HepG2 (cell line): ENCODE results near the gene TTC29. TPM values are rescaled to one million over a fixed set of nuclear protein-coding genes. Genes with fewer than 3 reads are reported as not detected.

Experiments used
- ATAC-seq: fragments of 200-7000 bp; cut with Tn5 transposase; 3 replicates; pipeline ENCODE4 v1.9.1; 2020; ENCODE audit warnings: mild to moderate bottlenecking, moderate library complexity
- BruUV-seq: library from RNA; stranded (reverse); fragments of 400-500 nt; replicated peaks from 2 replicates; lab custom pipeline; 2021; lab: Mats Ljungman, UMichigan
- CTCF ChIA-PET: fragments of 300-600 bp; formaldehyde crosslinking; extraction: SDS; loops from one replicate; lab custom pipeline; 2021; ENCODE audit warnings: low total read pairs, inconsistent platforms, low intra/inter-chr PET ratio; lab: Yijun Ruan, JAX
- POLR2A ChIA-PET: fragments of 350-600 bp; sonication (Branson Sonifier 250); formaldehyde crosslinking; loops from one replicate; lab custom pipeline; 2020; ENCODE audit warnings: antibody characterized with exemption, inconsistent platforms; lab: Yijun Ruan, JAX
- DNase-seq: peaks from one replicate; pipeline ENCODE4 v3.0.0-alpha.2; 2015; ENCODE audit warnings: low spot score
- FAIRE-seq: peaks from 3 replicates; lab custom pipeline; 2011; peaks lifted over from hg19 to GRCh38; lab: Jason Lieb, UNC
- H2AFZ ChIP-seq: one replicate; pipeline ENCODE4 v1.6.1; 2011; ENCODE audit warnings: low read length, inconsistent platforms
- H3K27ac ChIP-seq: fragments of 300-600 bp; 3 replicates; pipeline ENCODE4 v1.8.0; 2011; ENCODE audit warnings: mixed run types, mild to moderate bottlenecking, mixed read lengths, low read length, inconsistent platforms; ENCODE audit not compliant: insufficient read depth; ENCODE audit errors: extremely low read length
- H3K27me3 ChIP-seq, 2 experiments: fragments of 200-600 bp in 1 of 2; 2 replicates in 1 of 2; 3 replicates in 1 of 2; pipeline versions ENCODE4 v1.6.0 to v1.8.0; 2011; ENCODE audit warnings: low read length in 2 of 2, mild to moderate bottlenecking in 2 of 2, moderate library complexity in 2 of 2, inconsistent platforms in 1 of 2; ENCODE audit not compliant: insufficient read depth in 2 of 2, control insufficient read depth in 1 of 2
- H3K36me3 ChIP-seq, 2 experiments: fragments of 200-600 bp in 1 of 2; replicated peaks in 1 of 2; 2 replicates in 1 of 2; 3 replicates in 1 of 2; pipeline versions ENCODE4 v1.5.1 to v1.8.0; 2011; ENCODE audit warnings: low read length in 2 of 2, inconsistent platforms in 1 of 2; ENCODE audit not compliant: insufficient read depth in 2 of 2, control insufficient read depth in 1 of 2
- H3K4me1 ChIP-seq: 2 replicates; pipeline ENCODE4 v1.5.1; 2012; ENCODE audit warnings: low read length, inconsistent platforms; ENCODE audit not compliant: insufficient read depth
- H3K4me2 ChIP-seq: 2 replicates; pipeline ENCODE4 v1.6.0; 2011; ENCODE audit warnings: low read depth, low read length, inconsistent platforms
- H3K4me3 ChIP-seq, 3 experiments: fragments of 200-600 bp in 1 of 3; sonication (generic), shearing (Covaris generic) in 1 of 3; replicated peaks in 1 of 3; 2 replicates each; pipeline ENCODE4 v1.5.1; 2011 to 2016; ENCODE audit warnings: low read length in 3 of 3, inconsistent platforms in 2 of 3, low read depth in 2 of 3, mild to moderate bottlenecking in 2 of 3, control low read depth in 1 of 3, mixed read lengths in 1 of 3; ENCODE audit not compliant: insufficient read depth in 1 of 3
- H3K79me2 ChIP-seq: one replicate; pipeline ENCODE4 v1.6.1; 2011; ENCODE audit warnings: low read length, inconsistent platforms; ENCODE audit not compliant: insufficient read depth
- H3K9ac ChIP-seq: 2 replicates; pipeline ENCODE4 v1.6.0; 2011; ENCODE audit warnings: mild to moderate bottlenecking, low read depth, low read length, inconsistent platforms; ENCODE audit not compliant: insufficient read depth
- H3K9me3 ChIP-seq: 2 replicates; pipeline ENCODE4 v1.5.1; 2012; ENCODE audit warnings: mild to moderate bottlenecking, low read length
- H4K20me1 ChIP-seq: 2 replicates; pipeline ENCODE4 v1.6.0; 2011; ENCODE audit warnings: inconsistent platforms, mild to moderate bottlenecking, low read length, moderate library complexity; ENCODE audit not compliant: insufficient read depth
- FOXK2 ChIP-seq: fragments of 450-650 bp; IDR thresholded peaks from 2 replicates; pipeline ENCODE4 v1.6.1; 2016
- KMT2A ChIP-seq: sonication (generic); formaldehyde crosslinking; IDR thresholded peaks from 2 replicates; pipeline ENCODE4 v1.4.0; 2020; ENCODE audit warnings: missing genetic modification reagents
- MEF2D ChIP-seq: sonication (generic); formaldehyde crosslinking; IDR thresholded peaks from 2 replicates; pipeline ENCODE4 v1.5.1; 2020; ENCODE audit warnings: mild to moderate bottlenecking, missing genetic modification reagents
- NR3C1 ChIP-seq: sonication (generic); formaldehyde crosslinking; IDR thresholded peaks from 2 replicates; pipeline ENCODE4 v1.4.0; 2020; ENCODE audit warnings: missing genetic modification reagents
- PAX8 ChIP-seq: sonication (generic); formaldehyde crosslinking; IDR thresholded peaks from 2 replicates; pipeline ENCODE4 v1.8.0; 2022; ENCODE audit warnings: mild to moderate bottlenecking, missing genetic modification reagents, borderline replicate concordance
- RARG ChIP-seq: sonication (generic); formaldehyde crosslinking; IDR thresholded peaks from 2 replicates; pipeline ENCODE4 v1.4.0; 2020; ENCODE audit warnings: low read depth, mild to moderate bottlenecking, missing genetic modification reagents
- U2AF1 ChIP-seq: fragments of 200-400 bp; formaldehyde crosslinking; optimal IDR thresholded peaks from 2 replicates; pipeline ENCODE3; 2017; ENCODE audit warnings: mild to moderate bottlenecking, low read depth, low read length
- XBP1 ChIP-seq: sonication (generic); formaldehyde crosslinking; IDR thresholded peaks from 2 replicates; pipeline ENCODE4 v1.5.0; 2020; ENCODE audit warnings: missing genetic modification reagents
- ZFP37 ChIP-seq: sonication (generic); formaldehyde crosslinking; IDR thresholded peaks from 2 replicates; pipeline ENCODE4 v1.4.0; 2020; ENCODE audit warnings: missing genetic modification reagents, borderline replicate concordance
- ZNF260 ChIP-seq: sonication (generic); formaldehyde crosslinking; IDR thresholded peaks from 2 replicates; pipeline ENCODE4 v1.4.0; 2020; ENCODE audit warnings: missing genetic modification reagents, low read depth, mild to moderate bottlenecking, borderline replicate concordance
- WGBS: methylation state at CpG from one replicate; pipeline ENCODE4 v1.1.6; 2017; ENCODE audit warnings: low lambda C conversion rate; 5-methylcytosine and 5-hydroxymethylcytosine counted together
- in situ Hi-C: cut with HindIII; loops from 2 replicates; pipeline ENCODE4 v1.10.0; 2017; ENCODE audit warnings: low pct_unique_long_range_greater_than_20kb; ENCODE audit not compliant: extremely low pct_ligation_motif_present
- intact Hi-C: fragments of 100-400 bp; cut with micrococcal nuclease; formaldehyde crosslinking; loops from one replicate; pipeline ENCODE4 v1.10.0; 2022; ENCODE audit not compliant: unreplicated experiment
- polyA plus RNA-seq, 8 experiments: library from polyadenylated mRNA; depleted of rRNA in 3 of 8; stranded (reverse) in 7 of 8; unstranded in 1 of 8; fragments of >200 nt; fragmentation: Illumina TruSeq in 4 of 8; extraction: Trizol in 4 of 8; gene quantifications; 2 replicates each; pipeline versions ENCODE4 v1.2.1 to v1.2.3, GENCODE V29; 2011 to 2016; ENCODE audit warnings: low read depth in 4 of 8, missing spikeins in 1 of 8, mixed read lengths in 1 of 8; ENCODE audit not compliant: insufficient read depth in 1 of 8
- total RNA-seq, 5 experiments: library from RNA; depleted of rRNA; stranded (reverse); fragments of >200 nt; fragmentation: Illumina TruSeq; extraction: Trizol; gene quantifications; 2 replicates each; pipeline ENCODE4 v1.2.3, GENCODE V29; 2016; ENCODE audit warnings: low read depth in 1 of 5
- TF ChIP-seq, protein P1 (sequence below): sonication (generic); formaldehyde crosslinking; IDR thresholded peaks from 2 replicates; pipeline ENCODE4 v1.4.0; 2020; ENCODE audit warnings: missing genetic modification reagents, mild to moderate bottlenecking, borderline replicate concordance
- TF ChIP-seq, protein P2 (sequence below): sonication (generic); formaldehyde crosslinking; IDR thresholded peaks from 2 replicates; pipeline ENCODE4 v1.5.0; 2020; ENCODE audit warnings: mild to moderate bottlenecking, missing genetic modification reagents, borderline replicate concordance
- TF ChIP-seq, protein P3 (sequence below): sonication (generic); formaldehyde crosslinking; conservative IDR thresholded peaks from 2 replicates; pipeline ENCODE4 v1.4.0; 2020; ENCODE audit warnings: missing genetic modification reagents
- TF ChIP-seq, protein P4 (sequence below): sonication (generic); formaldehyde crosslinking; IDR thresholded peaks from 2 replicates; pipeline ENCODE4 v1.4.0; 2020; ENCODE audit warnings: low read depth, mild to moderate bottlenecking, missing genetic modification reagents

TTC29 gene
- total and polyA plus RNA-seq, 2 of the 13 experiments (the other 11 are each of a cell fraction or from before 2014, with no cell fraction given) = not detected

DNA sequence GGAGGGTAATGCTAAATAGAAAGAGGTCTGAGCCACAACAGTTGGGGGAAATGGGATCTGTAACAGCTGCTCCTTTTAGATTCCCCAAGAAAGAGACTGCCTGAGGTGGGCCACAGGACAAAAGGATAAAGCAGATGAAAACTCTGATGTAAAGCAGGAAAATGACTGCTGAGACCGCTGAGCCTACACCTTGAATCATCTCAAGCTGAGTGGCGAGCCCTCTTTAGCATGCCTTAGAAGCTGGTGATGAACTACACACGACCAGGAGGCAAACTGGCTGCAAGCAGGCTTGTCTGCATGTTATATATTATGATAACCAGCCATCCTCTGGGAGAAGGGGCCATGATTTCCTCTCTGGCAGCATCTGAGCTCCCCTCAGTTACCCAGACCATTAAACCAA, 88.4 kb downstream of the TTC29 start:
- CTCF ChIA-PET = no interaction called here
- H3K9ac ChIP-seq = no peak overlapping the region
- no TSS peak for BruUV-seq
- TF ChIP-seq, protein P1, sequence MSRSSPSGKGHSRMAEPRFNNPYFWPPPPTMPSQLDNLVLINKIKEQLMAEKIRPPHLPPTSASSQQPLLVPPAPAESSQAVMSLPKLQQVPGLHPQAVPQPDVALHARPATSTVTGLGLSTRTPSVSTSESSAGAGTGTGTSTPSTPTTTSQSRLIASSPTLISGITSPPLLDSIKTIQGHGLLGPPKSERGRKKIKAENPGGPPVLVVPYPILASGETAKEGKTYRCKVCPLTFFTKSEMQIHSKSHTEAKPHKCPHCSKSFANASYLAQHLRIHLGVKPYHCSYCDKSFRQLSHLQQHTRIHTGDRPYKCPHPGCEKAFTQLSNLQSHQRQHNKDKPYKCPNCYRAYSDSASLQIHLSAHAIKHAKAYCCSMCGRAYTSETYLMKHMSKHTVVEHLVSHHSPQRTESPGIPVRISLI (CRISPR knock-in tag) = no peak
- TF ChIP-seq, protein P2, sequence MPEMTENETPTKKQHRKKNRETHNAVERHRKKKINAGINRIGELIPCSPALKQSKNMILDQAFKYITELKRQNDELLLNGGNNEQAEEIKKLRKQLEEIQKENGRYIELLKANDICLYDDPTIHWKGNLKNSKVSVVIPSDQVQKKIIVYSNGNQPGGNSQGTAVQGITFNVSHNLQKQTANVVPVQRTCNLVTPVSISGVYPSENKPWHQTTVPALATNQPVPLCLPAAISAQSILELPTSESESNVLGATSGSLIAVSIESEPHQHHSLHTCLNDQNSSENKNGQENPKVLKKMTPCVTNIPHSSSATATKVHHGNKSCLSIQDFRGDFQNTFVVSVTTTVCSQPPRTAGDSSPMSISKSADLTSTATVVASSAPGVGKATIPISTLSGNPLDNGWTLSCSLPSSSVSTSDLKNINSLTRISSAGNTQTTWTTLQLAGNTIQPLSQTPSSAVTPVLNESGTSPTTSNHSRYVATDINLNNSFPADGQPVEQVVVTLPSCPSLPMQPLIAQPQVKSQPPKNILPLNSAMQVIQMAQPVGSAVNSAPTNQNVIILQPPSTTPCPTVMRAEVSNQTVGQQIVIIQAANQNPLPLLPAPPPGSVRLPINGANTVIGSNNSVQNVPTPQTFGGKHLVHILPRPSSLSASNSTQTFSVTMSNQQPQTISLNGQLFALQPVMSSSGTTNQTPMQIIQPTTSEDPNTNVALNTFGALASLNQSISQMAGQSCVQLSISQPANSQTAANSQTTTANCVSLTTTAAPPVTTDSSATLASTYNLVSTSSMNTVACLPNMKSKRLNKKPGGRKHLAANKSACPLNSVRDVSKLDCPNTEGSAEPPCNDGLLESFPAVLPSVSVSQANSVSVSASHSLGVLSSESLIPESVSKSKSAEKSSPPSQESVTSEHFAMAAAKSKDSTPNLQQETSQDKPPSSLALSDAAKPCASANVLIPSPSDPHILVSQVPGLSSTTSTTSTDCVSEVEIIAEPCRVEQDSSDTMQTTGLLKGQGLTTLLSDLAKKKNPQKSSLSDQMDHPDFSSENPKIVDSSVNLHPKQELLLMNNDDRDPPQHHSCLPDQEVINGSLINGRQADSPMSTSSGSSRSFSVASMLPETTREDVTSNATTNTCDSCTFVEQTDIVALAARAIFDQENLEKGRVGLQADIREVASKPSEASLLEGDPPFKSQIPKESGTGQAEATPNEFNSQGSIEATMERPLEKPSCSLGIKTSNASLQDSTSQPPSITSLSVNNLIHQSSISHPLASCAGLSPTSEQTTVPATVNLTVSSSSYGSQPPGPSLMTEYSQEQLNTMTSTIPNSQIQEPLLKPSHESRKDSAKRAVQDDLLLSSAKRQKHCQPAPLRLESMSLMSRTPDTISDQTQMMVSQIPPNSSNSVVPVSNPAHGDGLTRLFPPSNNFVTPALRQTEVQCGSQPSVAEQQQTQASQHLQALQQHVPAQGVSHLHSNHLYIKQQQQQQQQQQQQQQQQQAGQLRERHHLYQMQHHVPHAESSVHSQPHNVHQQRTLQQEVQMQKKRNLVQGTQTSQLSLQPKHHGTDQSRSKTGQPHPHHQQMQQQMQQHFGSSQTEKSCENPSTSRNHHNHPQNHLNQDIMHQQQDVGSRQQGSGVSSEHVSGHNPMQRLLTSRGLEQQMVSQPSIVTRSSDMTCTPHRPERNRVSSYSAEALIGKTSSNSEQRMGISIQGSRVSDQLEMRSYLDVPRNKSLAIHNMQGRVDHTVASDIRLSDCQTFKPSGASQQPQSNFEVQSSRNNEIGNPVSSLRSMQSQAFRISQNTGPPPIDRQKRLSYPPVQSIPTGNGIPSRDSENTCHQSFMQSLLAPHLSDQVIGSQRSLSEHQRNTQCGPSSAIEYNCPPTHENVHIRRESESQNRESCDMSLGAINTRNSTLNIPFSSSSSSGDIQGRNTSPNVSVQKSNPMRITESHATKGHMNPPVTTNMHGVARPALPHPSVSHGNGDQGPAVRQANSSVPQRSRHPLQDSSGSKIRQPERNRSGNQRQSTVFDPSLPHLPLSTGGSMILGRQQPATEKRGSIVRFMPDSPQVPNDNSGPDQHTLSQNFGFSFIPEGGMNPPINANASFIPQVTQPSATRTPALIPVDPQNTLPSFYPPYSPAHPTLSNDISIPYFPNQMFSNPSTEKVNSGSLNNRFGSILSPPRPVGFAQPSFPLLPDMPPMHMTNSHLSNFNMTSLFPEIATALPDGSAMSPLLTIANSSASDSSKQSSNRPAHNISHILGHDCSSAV (CRISPR knock-in tag) = no peak
- no peak for TF ChIP-seq NR3C1 (CRISPR knock-in tag)
- TF ChIP-seq, protein P3, sequence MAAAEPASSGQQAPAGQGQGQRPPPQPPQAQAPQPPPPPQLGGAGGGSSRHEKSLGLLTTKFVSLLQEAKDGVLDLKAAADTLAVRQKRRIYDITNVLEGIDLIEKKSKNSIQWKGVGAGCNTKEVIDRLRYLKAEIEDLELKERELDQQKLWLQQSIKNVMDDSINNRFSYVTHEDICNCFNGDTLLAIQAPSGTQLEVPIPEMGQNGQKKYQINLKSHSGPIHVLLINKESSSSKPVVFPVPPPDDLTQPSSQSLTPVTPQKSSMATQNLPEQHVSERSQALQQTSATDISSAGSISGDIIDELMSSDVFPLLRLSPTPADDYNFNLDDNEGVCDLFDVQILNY (CRISPR knock-in tag) = no peak
- TF ChIP-seq, protein P4, sequence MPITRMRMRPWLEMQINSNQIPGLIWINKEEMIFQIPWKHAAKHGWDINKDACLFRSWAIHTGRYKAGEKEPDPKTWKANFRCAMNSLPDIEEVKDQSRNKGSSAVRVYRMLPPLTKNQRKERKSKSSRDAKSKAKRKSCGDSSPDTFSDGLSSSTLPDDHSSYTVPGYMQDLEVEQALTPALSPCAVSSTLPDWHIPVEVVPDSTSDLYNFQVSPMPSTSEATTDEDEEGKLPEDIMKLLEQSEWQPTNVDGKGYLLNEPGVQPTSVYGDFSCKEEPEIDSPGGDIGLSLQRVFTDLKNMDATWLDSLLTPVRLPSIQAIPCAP (CRISPR knock-in tag) = no peak
- TF ChIP-seq PAX8 (CRISPR knock-in tag) = no peak
- no peak for TF ChIP-seq RARG
- no peak for TF ChIP-seq ZFP37 (CRISPR knock-in tag)
- no peak for TF ChIP-seq ZNF260 (CRISPR knock-in tag)
- no peak for TF ChIP-seq U2AF1
- TF ChIP-seq XBP1 (CRISPR knock-in tag) = no peak
- TF ChIP-seq FOXK2 = no peak
- no peak for TF ChIP-seq MEF2D
- no peak for TF ChIP-seq KMT2A

More for the DNA sequence above, 88.4 kb downstream of the TTC29 start:
- in situ Hi-C loops = no loop called here
- no peak for DNase-seq
- H3K4me1 ChIP-seq = no peaks in the 10 kb centered on the region
- H4K20me1 ChIP-seq = no peaks in the 10 kb centered on the region
- no peaks in the 10 kb centered on the region for H3K36me3 ChIP-seq
- FAIRE-seq = no peak
- no peaks in the 10 kb centered on the region; a peak in 1 of 5 replicates for H3K27me3 ChIP-seq
- H3K9me3 ChIP-seq = no peaks in the 10 kb centered on the region
- H3K4me2 ChIP-seq = no peak overlapping the region
- no peaks in the 10 kb centered on the region for H3K79me2 ChIP-seq
- POLR2A ChIA-PET = no interaction called here
- H3K4me3 ChIP-seq = no peak overlapping the region
- no peak for ATAC-seq
- 0% methylated on average over 3 of the region's 3 CpGs for WGBS
- intact Hi-C loops = no loop called here
- no peak overlapping the region for H2AFZ ChIP-seq
- H3K27ac ChIP-seq = no peak overlapping the region
